GM18505 (cell line): ENCODE measurements around the gene GDA.

Experiments
- ATAC-seq: cut with Tn5 transposase; IDR thresholded peaks from one replicate; pipeline ENCODE4 v1.9.1; 2021; ENCODE audit not compliant: unreplicated experiment
- POLR2A ChIP-seq: IDR thresholded peaks from 4 replicates; pipeline ENCODE4 v1.6.1; 2011; ENCODE audit warnings: borderline replicate concordance; ENCODE audit not compliant: insufficient read depth, insufficient read length; ENCODE audit errors: extremely low read depth

The GDA gene

DNA sequence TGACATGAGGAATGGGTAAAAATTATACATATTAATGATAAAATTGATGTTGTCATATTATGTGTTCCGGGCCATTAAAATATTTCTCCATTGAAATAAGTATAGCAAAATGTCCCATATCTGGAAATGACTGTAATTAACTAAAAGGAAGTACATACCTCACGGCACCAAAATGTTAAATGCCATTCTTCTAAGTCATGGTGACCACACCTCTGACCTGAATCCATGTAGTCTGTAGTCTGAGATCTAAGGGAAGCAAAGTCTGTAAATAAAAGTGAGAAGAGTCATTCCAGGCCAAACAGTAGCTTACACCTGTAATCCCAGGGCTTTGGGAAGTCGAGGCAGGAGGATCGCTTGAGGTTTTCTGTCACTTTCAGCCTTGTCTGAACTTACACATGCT, 8.7 kb upstream of the GDA start:
- ATAC-seq, result no peak

DNA sequence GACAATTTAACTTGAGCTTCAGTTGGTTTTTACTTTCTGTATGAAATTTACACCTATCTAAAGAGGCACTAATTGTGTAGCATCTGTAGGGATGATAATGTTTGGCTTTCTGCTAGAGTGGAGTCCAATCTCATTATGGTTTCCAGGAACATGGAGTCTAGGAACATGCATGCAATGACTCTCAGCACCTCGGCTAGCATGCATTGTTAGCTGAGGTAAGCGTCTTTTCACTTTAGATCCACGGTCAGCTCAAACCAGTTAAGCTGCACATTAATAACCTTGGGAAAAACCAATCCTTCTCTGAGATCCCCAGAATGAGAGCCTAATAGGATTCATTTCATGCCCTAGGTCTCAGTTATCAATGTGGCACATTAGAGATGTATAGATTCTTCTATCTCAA, 7.8 kb upstream of the GDA start:
- no peak for TF ChIP-seq POLR2A
- ATAC-seq, result no peak

More for the DNA sequence above, 8.7 kb upstream of the GDA start:
- no peak for TF ChIP-seq POLR2A

DNA sequence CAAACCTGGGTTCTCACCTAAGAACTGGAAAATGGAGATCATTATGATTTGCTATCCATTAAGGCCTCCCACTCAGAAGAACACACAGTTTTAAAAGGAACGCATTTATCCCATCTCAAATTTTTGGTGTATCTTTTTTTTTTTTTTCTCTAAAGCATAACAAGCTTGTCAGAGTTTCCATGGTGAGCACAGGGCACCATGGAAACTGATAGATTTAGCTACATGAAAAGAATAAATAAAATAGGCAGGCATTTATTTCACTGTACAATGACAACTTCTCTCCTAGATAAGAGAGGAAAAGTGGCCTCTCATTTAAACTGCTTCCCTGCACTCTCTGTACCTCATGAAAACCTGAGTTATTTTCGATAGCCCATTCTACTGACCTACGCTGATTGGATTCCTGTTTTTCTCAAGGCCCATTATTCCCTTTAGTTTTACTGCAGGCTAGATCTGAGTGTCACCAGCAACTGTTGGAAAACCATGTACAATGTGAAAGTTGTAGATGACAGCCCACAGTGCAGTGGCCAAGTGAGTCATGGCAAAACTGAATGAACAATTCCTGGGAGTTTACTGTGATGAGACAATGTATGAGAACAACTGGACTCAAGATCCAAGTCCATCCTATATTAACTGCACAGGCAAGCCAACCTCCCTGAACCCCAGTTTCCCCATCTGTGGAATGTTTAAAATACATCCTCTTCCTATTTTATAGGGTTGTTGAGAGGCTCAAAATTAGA, 4.3 kb upstream of the GDA start:
- no peak for ATAC-seq
- TF ChIP-seq POLR2A, result no peak

DNA sequence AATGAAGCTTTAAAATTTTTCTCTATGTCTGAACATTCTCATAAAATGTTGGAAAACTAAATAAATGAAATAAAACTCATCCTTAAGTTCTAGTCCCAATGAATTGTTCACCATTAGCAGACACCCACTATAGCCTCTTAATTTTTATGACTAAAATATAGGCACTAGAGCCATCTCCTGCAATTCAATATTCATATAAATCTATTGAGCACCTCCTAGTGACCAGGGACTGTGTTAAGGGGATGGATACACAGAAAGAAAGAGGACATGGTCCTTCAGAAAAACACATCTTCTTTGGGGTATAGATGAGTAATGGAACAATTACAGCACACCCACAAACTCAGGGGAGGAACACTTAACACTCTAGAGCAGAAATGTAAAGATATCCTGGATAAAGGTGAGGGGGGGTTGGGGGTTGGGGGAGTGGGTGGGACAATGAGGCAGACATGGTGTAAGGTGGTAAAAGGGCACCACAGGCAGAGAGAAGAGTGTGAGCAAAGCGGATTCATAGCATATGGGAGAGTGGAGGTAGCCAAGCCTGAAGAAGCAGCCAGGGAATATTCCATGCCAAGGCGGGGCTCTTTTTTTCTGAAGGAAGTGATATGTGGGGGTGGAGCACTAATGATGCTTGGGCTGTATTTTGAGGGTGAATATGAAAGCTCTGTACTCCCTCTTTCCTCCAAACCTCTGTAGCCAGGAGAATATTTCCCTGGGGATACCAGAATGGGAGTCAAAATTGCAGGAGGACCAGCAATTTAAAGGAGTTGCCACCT, 3.3 kb upstream of the GDA start:
- no peak for TF ChIP-seq POLR2A
- no peak for ATAC-seq

DNA sequence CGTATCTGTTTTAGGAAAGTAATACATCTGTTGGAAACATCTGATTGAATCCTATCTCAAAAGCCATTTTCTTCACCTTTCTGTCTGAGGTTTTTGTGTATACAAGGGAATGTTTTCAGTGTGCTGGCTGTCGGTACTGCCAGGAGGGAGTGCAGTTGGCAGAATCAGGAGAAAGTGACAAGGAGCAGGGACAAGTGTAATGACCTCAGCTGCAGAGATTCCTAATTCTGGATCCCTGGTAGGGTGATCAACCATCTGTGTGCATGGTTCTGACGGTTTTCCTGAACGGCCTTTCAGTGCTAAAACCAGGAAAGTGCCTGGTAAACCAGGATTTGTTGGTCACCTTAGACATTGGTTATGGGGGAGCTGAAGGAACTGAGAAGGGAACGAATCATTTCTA, 1.6 kb upstream of the GDA start:
- no peak for ATAC-seq
- no peak for TF ChIP-seq POLR2A

DNA sequence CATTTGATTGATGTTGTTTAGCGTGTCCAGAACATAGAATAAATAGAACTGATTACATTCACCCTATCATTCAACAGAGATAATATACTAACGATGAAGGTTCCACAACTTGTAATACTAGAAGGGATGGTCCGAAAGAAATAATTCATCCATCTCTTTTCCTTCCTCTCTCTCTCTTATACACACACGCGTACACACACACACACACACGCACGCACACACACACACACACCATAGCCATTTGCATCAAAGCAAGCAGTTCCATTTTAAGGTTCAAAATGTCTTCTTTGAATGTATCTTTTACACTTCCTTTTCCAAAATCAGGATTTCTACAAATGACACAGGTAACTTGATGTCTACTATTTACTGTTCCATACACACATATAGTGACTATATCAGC, 887 bp downstream of the GDA start:
- no peak for TF ChIP-seq POLR2A
- ATAC-seq, result no peak

DNA sequence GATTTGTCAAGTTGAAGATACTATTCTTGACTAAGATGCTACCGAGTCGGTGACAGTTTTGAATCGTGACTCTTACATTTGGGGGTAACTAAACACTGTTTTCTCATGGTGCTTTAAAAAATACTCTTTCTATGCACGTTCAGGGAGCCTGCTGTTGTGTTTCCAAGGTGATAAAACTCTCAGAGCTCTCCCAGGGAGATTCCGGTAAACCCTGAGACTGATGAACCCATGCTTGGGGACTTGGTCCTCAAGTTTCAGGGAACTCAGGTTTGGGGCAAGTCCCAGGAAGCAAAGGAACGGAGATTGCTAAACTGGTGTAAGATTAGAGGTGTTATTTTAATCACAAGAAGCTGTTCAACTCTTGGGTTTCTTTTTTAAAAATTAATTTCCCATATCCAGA, 1.4 kb downstream of the GDA start:
- TF ChIP-seq POLR2A, result no peak
- no peak for ATAC-seq

DNA sequence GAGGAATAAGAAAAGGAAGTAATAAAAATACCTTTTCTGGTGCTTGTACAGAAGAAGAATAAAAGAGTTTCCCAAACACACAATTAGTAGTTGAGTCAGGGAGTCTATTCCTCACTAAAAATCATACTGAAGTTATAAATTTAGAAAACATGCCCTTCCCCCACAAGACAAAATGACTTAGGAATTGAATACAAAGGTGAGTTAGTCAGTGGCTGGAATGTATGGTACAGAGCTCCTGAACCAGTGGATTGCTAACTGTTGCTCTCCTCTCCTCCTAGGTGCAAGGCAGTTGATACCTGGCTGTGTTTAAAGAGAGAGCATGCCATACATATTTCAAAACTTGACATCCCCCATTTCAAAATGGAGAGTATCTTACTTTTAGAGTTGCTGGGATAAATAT, 1.9 kb downstream of the GDA start:
- ATAC-seq, result no peak
- TF ChIP-seq POLR2A, result no peak

DNA sequence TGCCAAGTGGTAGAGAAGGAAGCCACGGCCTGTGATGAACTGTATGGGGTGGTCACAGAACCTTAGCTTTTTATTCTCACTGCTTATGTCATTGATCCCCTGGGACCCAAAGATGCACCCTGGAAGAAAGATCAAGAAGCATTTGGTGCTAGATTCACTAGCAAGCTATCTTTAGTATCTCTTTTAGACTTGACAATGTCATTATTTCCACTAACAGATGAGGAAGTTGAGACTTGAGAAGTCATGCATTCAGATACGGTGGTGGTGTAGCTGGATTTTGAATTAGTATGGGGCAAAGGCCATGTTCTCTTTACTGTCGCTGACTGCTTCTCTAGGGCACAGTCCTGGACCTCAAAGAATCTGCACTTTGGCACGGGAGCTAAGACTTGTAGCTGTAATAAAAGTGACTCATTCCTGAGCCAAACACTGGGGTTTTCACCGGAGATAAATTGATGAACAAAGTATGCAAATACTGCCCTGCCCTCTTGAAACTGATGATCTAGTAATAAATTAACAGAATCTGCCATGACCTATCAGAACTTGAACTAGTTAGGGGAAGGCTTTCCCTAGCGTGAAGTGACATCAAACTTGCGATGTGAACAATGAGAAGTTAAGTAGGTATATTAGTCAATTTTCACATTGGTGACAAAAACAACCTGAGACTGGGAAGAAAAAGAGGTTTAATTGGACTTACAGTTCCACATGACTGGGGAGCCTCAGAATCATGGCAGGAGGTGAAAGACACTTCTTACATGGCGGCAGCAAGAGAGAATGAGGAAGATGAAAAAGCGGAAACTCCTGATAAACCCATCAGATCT, 5.4 kb downstream of the GDA start:
- TF ChIP-seq POLR2A, result no peak
- ATAC-seq, result peak; percentile 80

DNA sequence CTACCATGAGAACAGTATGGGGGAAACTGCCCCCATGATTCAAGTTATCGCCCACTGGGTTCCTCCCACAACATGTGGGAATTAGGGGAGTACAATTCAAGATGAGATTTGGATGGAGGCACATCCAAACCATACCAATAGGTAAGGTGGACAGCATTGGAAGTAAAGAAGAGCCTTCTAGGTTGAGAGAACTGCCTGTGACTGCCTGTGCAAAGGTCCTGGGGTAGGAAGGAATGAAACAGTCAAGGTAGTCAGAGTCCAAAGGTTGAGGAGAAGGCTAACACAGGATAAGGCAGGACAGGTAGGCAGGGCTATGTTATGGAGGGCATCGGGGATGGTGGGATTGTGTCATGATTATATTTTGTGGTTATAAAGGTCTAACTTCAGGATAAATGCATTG, 6.1 kb downstream of the GDA start:
- no peak for TF ChIP-seq POLR2A
- ATAC-seq, result no peak

DNA sequence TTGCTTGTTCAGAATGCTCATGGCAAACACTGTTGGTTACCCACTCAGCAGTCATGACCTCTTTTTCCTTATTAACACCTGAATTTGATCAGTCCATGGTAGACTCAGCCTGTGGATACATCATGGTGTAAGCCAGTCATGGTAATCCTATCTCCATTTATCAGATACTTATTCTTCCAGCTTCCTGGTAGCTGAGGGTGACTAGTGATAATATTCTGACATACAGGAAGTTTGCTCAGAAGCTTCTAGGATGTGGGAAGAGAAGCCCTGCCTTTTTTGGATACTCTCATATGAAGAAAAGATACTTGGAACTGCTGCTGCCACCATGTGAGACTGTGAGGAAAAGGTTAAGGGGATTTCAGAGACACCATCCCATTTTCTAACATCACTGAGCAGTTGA, 7.3 kb downstream of the GDA start:
- ATAC-seq, result no peak
- no peak for TF ChIP-seq POLR2A

DNA sequence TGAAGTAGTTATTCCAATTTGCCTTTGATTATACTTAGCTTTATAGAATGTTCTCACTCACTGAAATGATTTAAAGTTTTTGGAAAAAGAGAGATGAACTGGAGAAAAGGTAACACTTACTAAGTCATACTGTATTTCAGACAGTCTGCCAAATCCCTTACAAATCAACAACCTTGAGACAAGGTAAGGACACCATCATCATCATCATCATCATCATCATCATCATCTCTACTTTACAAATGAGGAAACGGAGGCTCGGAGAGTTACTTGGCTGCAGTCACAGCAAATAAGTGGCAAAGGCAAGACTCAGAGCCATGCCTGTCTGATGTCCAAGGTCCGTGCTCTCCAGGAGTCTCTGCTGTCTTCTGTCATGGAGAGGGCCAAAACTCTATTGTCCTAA, 9.4 kb downstream of the GDA start:
- ATAC-seq, result no peak
- TF ChIP-seq POLR2A, result no peak

DNA sequence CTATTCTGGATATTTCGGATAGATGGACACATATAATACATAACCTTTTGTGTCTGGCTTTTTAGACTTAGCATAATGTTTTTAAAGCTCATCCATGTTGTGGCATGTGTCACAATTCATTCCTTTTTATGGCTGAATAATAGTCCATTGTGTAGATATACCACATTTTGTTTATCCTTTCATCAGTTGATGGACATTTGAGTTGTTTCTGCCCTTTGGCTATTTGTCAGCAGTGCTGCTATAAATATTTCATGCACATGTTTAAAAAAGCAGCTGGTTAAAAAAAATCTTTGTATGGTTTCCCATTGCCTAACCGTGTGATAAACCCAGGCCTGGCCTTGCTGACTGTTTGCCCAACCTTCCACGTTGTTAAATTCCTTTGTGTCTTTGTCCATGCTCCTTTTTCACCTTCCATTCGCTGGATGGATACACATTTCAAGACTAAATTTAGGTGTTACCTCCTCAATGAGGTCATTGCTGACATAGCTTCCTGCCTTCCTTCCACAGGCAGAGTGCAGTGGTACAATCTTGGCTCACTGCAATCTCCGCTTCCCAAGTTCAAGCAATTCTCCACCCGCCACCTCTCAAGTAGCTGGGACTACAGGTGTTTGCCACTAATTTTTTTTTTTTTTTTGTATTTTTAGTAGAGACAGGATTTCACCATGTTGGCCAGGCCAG, 11.3 kb downstream of the GDA start:
- no peak for ATAC-seq

More for the DNA sequence above, 11.3 kb downstream of the GDA start:
- TF ChIP-seq POLR2A, result no peak
